Breast epithelium (tissue), 4 donors: ENCODE results near the gene BTN1A1. TPM values are rescaled to one million over a fixed set of nuclear protein-coding genes. Genes with fewer than 3 reads are reported as not detected.
A peak's percentile ranks its signal among the peaks of the same experiment; 100 is the strongest.
"Not testable (repeated sequence)": the region's sequence is repeated elsewhere in the genome, so short reads cannot be mapped to it uniquely, and the experiment has no call there.

Experiments
- DNase-seq, 2 donors: peaks; one replicate each; pipeline ENCODE4 v3.0.0-alpha.2; 2019; ENCODE audit warnings: low spot score in 2 of 2
- H3K27ac ChIP-seq, 2 donors: fragments of 200-600 bp; sonication (generic) in 1 of 2; one replicate each; pipeline ENCODE4 v1.5.1; 2016 to 2019; ENCODE audit warnings: mild to moderate bottlenecking in 1 of 2
- H3K27me3 ChIP-seq, 2 donors: fragments of 200-600 bp; sonication (generic) in 1 of 2; one replicate each; pipeline versions ENCODE4 v1.5.1 to v1.6.0; 2017 to 2019; ENCODE audit warnings: control low read depth in 1 of 2, mild to moderate bottlenecking in 1 of 2
- H3K36me3 ChIP-seq: fragments of 200-600 bp; one replicate; pipeline ENCODE4 v1.5.1; 2019
- H3K4me1 ChIP-seq, 2 donors: fragments of 200-600 bp; sonication (generic); one replicate each; pipeline ENCODE4 v1.5.1; 2016 to 2019; ENCODE audit warnings: control low read depth in 1 of 2
- H3K4me3 ChIP-seq, 3 donors: fragments of 200-600 bp; sonication (generic); 1 replicate in 2 of 3; 2 replicates in 1 of 3; pipeline ENCODE4 v1.5.1; 2016 to 2019; ENCODE audit warnings: mild to moderate bottlenecking in 3 of 3, moderate library complexity in 2 of 3
- H3K9me3 ChIP-seq, 2 donors: fragments of 200-600 bp; sonication (generic) in 1 of 2; one replicate each; pipeline ENCODE4 v1.5.1; 2016 to 2019; ENCODE audit warnings: control low read depth in 1 of 2
- POLR2A ChIP-seq: fragments of 450-650 bp; IDR thresholded peaks from one replicate; pipeline ENCODE4 v1.6.1; 2016; ENCODE audit warnings: antibody characterized with exemption, mild to moderate bottlenecking, moderate library complexity
- POLR2AphosphoS5 ChIP-seq, 3 donors: sonication (generic); formaldehyde crosslinking; IDR thresholded peaks; one replicate each; pipeline ENCODE4 v1.6.1; 2017; ENCODE audit warnings: antibody characterized with exemption in 3 of 3
- intact Hi-C: fragments of 100-400 bp; cut with DNase I; formaldehyde crosslinking; loops from one replicate; pipeline ENCODE4 v1.15.1; 2023; ENCODE audit warnings: low total_unique reads
- total RNA-seq, 3 donors: library from RNA; depleted of rRNA; stranded (reverse); fragments of >200 nt; gene quantifications; one replicate each; pipeline ENCODE4 v1.1.0, GENCODE V29; 2016
- TF ChIP-seq, protein P1 (sequence below), 3 donors: fragments of 450-650 bp; IDR thresholded peaks; one replicate each; pipeline ENCODE4 v1.5.1; 2016 to 2017; ENCODE audit warnings: antibody characterized with exemption in 3 of 3, mild to moderate bottlenecking in 3 of 3, moderate library complexity in 3 of 3

Gene BTN1A1
- total RNA-seq, 3 donors from 2014 or later, result not detected

DNA sequence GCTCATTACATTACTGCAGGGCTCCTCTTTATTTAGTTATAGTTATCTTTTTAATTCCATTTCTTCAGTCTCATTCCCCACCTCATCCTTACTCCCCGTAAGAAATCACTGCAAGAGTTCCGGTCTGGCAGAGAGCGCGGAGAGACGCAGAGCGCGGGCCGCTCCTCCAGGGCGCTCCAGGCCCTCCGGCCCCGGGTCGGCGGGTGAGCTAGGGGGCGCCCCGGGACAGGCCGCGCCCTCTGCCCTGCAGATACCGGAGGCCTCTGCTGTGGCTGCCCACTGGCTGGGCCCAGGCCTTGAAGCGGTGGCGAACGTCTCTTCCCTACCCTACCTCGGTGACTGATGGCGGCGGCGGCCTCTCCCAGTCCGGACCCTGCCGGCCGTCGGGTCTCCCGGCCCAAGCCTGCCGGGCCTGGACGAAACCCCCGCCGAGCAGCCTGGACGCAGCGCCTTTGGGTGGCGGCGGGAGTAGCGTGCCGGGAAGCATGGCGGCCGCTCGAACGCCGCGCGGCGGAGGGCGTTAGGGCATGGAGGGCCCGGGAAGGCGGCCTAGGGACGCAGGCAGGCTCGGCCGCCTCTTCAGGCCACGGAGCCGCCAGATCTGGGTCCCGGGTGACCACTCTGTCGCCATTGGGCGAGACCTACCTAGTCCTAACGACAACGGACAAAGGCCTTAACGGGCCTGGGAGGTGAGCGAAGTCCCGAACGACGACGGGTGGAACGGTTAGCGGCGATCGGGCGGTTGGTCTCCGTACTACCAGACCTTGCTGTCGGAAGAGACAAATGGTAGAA is 21.7 kb downstream of the BTN1A1 start:
- intact Hi-C loops, result no loop called here
- H3K4me1 ChIP-seq, result no peaks in the 10 kb centered on the region
- TF ChIP-seq POLR2A (peak; percentile 45), POLR2AphosphoS5 (IDR thresholded peaks at IDR 0.05) (peak; percentile 52 to 66 (median 61))
- TF ChIP-seq, protein P1, sequence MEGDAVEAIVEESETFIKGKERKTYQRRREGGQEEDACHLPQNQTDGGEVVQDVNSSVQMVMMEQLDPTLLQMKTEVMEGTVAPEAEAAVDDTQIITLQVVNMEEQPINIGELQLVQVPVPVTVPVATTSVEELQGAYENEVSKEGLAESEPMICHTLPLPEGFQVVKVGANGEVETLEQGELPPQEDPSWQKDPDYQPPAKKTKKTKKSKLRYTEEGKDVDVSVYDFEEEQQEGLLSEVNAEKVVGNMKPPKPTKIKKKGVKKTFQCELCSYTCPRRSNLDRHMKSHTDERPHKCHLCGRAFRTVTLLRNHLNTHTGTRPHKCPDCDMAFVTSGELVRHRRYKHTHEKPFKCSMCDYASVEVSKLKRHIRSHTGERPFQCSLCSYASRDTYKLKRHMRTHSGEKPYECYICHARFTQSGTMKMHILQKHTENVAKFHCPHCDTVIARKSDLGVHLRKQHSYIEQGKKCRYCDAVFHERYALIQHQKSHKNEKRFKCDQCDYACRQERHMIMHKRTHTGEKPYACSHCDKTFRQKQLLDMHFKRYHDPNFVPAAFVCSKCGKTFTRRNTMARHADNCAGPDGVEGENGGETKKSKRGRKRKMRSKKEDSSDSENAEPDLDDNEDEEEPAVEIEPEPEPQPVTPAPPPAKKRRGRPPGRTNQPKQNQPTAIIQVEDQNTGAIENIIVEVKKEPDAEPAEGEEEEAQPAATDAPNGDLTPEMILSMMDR (IDR thresholded peaks at IDR 0.05), result no peak
- H3K9me3 ChIP-seq, result no peaks in the 10 kb centered on the region
- DNase-seq, result peak; percentile 64 to 67
- no peaks in the 10 kb centered on the region for H3K27me3 ChIP-seq
- peak overlapping the region; percentile 99 to 100 for H3K27ac ChIP-seq
- H3K36me3 ChIP-seq, result no peaks in the 10 kb centered on the region
- peak overlapping the region; percentile 48 to 89 (median 65) for H3K4me3 ChIP-seq

DNA sequence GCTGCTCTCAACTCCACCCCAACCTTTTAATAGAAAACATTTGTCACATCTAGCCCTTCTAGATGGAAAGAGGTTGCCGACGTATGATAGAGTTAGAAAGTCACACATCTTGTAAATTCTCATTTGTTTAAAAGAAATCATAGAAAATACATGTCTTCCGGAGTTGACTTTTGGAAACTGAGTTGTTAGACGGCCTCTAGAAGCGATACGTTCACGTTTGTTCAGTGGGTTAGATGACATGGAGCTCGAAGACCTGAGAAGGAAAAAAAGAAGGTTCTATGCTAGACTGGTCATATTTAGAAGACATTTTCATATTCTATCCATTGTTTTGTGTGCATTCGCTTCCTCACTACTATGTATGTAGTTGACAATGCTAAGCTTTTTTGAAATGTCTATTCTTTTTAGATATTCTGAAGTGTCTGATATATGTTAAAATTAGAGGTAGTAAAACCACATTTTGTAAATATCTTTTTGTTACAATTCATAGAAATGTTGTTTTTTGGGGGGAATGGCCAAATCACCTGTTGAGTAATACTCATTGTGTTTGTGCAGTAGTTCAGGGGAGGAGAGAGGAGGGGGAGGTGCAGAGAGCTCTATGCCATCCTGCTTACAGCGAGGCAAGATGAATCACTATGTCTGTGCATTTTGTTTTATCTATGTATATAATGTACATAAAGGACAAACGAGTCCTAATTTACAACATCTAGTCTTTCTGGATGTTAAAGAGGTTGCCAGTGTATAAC is 22.6 kb downstream of the BTN1A1 start:
- DNase-seq, H3K9me3 ChIP-seq, H3K27me3 ChIP-seq, intact Hi-C loops, H3K4me1 ChIP-seq, H3K36me3 ChIP-seq: not testable (repeated sequence)
- peak overlapping the region; percentile 48 to 89 (median 65) for H3K4me3 ChIP-seq
- peak overlapping the region; percentile 99 to 100 for H3K27ac ChIP-seq

DNA sequence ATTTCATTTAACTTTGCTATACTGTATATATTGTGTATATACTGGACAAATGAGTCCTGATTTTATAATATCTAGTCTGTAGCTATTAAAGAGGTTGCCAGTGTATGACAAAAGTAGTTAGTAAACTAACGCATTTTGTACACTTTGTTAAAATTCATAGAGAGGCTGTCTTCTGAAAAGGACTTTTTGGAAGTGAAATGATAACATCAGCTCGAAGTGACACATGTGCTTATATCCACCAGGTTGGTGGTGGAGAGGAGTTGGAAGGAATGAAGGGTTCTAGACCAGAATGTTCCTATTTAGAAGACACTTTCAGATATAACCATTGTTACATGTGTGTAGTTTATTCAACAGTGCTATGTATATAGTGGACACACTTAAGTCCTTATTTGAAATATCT is 24.2 kb downstream of the BTN1A1 start:
- H3K4me3 ChIP-seq, DNase-seq, H3K27ac ChIP-seq, H3K36me3 ChIP-seq, H3K9me3 ChIP-seq, intact Hi-C loops, H3K27me3 ChIP-seq, H3K4me1 ChIP-seq: not testable (repeated sequence)

DNA sequence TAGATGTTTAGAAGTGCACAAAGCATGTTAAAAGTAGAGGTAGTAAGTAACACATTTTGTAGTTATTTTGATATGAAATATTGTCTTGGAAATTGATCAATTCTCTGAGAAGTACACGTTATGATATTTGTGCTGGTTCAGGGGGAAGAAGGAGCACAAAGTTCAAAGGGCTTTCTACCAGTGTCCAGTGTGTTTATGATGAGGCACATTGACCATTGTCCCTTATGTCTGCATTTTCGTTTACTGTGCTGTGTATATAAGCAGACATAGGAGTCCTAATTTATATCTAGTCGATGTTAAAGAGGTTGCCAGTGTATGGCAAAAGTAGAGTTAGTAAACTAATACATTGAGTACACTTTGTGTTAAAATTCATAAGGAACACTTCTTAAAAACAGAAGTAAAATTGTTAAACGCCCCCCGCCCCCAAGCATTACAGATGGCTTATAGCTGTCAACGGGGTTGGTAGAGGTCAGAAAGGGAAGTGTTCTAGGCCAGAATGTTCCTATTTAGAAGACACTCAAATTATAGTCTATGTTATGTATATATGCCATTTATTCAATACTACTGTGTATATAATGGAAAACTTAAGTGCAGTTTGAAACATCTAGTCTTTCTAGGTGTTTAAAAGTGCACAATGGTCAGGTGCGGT is 24.7 kb downstream of the BTN1A1 start:
- TF ChIP-seq, protein P1 (IDR thresholded peaks at IDR 0.05), result no peak
- no peak for TF ChIP-seq POLR2AphosphoS5 (IDR thresholded peaks at IDR 0.05)
- TF ChIP-seq POLR2A, result no peak

DNA sequence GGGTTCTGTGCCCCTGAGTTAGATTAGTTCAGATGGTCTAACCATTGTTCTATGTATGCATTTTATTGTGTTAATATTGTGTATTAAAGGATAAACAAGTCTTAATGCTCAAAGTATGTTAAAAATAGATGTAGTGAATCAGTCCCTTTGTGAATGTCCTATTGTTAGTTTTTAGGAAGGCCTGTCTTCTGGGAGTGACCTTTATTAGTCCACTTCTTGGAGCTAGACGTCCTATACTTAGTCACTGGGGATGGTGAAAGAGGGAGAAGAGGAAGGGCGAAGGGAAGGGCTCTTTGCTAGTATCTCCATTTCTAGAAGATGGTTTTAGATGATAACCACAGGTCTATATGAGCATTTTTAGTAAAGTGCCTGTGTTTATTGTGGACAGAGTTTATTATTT is 25.7 kb downstream of the BTN1A1 start:
- Histone ChIP-seq H3K27ac (no peak overlapping the region), H3K4me3 (no peak overlapping the region), H3K36me3 (no peaks in the 10 kb centered on the region), H3K4me1 (no peaks in the 10 kb centered on the region), H3K27me3 (no peaks in the 10 kb centered on the region), H3K9me3 (no peaks in the 10 kb centered on the region)
- TF ChIP-seq POLR2A, result no peak
- TF ChIP-seq POLR2AphosphoS5 (IDR thresholded peaks at IDR 0.05), result no peak
- TF ChIP-seq, protein P1 (IDR thresholded peaks at IDR 0.05), result no peak
- no peak for DNase-seq
- intact Hi-C loops, result no loop called here

More for the DNA sequence above, 24.7 kb downstream of the BTN1A1 start:
- H3K9me3 ChIP-seq, result no peaks in the 10 kb centered on the region
- H3K27me3 ChIP-seq, result no peaks in the 10 kb centered on the region
- intact Hi-C loops, result no loop called here
- no peaks in the 10 kb centered on the region for H3K36me3 ChIP-seq
- no peak overlapping the region for H3K27ac ChIP-seq
- no peak overlapping the region for H3K4me3 ChIP-seq
- DNase-seq, result no peak
- no peaks in the 10 kb centered on the region for H3K4me1 ChIP-seq

DNA sequence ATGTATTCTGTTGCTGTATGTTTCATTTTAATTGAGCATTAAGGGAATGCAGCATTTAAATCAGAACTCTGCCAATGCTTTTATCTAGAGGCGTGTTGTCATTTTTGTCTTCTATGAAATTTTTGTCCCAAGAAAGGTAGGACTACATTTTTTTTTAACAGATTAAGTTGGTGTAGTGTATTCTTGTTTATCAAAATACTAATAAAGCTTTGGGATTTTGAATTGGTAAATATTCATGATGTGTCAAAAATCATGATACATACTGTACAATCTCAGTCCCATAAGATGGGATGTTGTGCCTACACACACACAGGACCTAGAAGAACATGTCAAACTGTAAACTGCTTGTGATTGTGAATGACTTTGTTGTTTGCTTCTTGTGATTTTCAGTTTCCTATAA is 26.8 kb downstream of the BTN1A1 start:
- Histone ChIP-seq H3K9me3 (no peaks in the 10 kb centered on the region), H3K27ac (no peak overlapping the region), H3K4me1 (no peaks in the 10 kb centered on the region), H3K27me3 (no peaks in the 10 kb centered on the region), H3K36me3 (no peaks in the 10 kb centered on the region), H3K4me3 (no peak overlapping the region)
- intact Hi-C loops, result no loop called here
- TF ChIP-seq, protein P1 (IDR thresholded peaks at IDR 0.05), result no peak
- TF ChIP-seq POLR2A (no peak), POLR2AphosphoS5 (IDR thresholded peaks at IDR 0.05) (no peak)
- no peak for DNase-seq
